Smooth muscle cell (in vitro differentiated cells): ENCODE results near the gene NDUFB6. TPM values are rescaled to one million over a fixed set of nuclear protein-coding genes. Genes with fewer than 3 reads are reported as not detected.
"Not testable (repeated sequence)": the region's sequence is repeated elsewhere in the genome, so short reads cannot be mapped to it uniquely, and the experiment has no call there.

Experiments used
- DNase-seq: peaks from one replicate; lab custom pipeline; 2025; ENCODE audit not compliant: unreplicated experiment; lab: John Stamatoyannopoulos, UW
- H2AFZ ChIP-seq: fragments of 200-600 bp; sonication (generic); 2 replicates; pipeline ENCODE4 v1.6.0; 2016; ENCODE audit warnings: antibody characterized with exemption, low read depth, mild to moderate bottlenecking
- H3F3A ChIP-seq: fragments of 200-600 bp; sonication (generic); 2 replicates; pipeline ENCODE4 v1.6.0; 2017; ENCODE audit warnings: antibody characterized with exemption, low read depth
- H3K27ac ChIP-seq: fragments of 200-600 bp; sonication (generic); 2 replicates; pipeline ENCODE4 v1.5.1; 2016; ENCODE audit warnings: low read depth, mild to moderate bottlenecking
- H3K27me3 ChIP-seq: fragments of 200-600 bp; sonication (generic); 2 replicates; pipeline ENCODE4 v1.6.1; 2016; ENCODE audit warnings: low read depth, mild to moderate bottlenecking
- H3K36me3 ChIP-seq: fragments of 200-600 bp; sonication (generic); 2 replicates; pipeline ENCODE4 v1.5.1; 2016; ENCODE audit warnings: low read depth
- H3K4me1 ChIP-seq: fragments of 200-600 bp; sonication (generic); 2 replicates; pipeline ENCODE4 v1.5.1; 2016; ENCODE audit warnings: low read depth
- H3K4me2 ChIP-seq: fragments of 200-600 bp; sonication (generic); 2 replicates; pipeline ENCODE4 v1.6.0; 2016; ENCODE audit warnings: mild to moderate bottlenecking
- H3K4me3 ChIP-seq: fragments of 200-600 bp; sonication (generic); 2 replicates; pipeline ENCODE4 v1.5.1; 2016; ENCODE audit warnings: mild to moderate bottlenecking
- H3K79me2 ChIP-seq: fragments of 200-600 bp; sonication (generic); 2 replicates; pipeline ENCODE4 v1.6.0; 2016; ENCODE audit warnings: low read depth, mild to moderate bottlenecking
- H3K9ac ChIP-seq: fragments of 200-600 bp; sonication (generic); 2 replicates; pipeline ENCODE4 v1.6.0; 2016; ENCODE audit warnings: low read depth
- H3K9me3 ChIP-seq: fragments of 200-600 bp; sonication (generic); replicated peaks from 2 replicates; pipeline ENCODE4 v1.5.1; 2016; ENCODE audit warnings: low read depth
- H4K20me1 ChIP-seq: fragments of 200-600 bp; sonication (generic); 2 replicates; pipeline ENCODE4 v1.6.0; 2016; ENCODE audit warnings: low read depth
- WGBS: methylation state at CpG from one replicate; pipeline ENCODE4 v1.1.7; 2016; ENCODE audit warnings: low lambda C conversion rate; 5-methylcytosine and 5-hydroxymethylcytosine counted together
- polyA plus RNA-seq: library from polyadenylated mRNA; unstranded; fragments of >200 nt; fragmentation: Nextera tagmentation; extraction: Ambion mirVana; gene quantifications from 2 replicates; pipeline ENCODE4 v1.2.1, GENCODE V29; 2016
- total RNA-seq: library from RNA; depleted of rRNA; stranded (reverse); fragments of >200 nt; gene quantifications from 2 replicates; pipeline ENCODE4 v1.2.3, GENCODE V29; 2014
- TF ChIP-seq, protein P1 (sequence below): fragments of 200-600 bp; sonication (generic); IDR thresholded peaks from 2 replicates; pipeline ENCODE4 v1.5.1; 2017; ENCODE audit warnings: borderline replicate concordance, mild to moderate bottlenecking, antibody characterized with exemption; ENCODE audit not compliant: insufficient read depth, poor library complexity, severe bottlenecking

The NDUFB6 gene
- total and polyA plus RNA-seq, 2 experiments from 2014 or later = 162 to 172 TPM

DNA sequence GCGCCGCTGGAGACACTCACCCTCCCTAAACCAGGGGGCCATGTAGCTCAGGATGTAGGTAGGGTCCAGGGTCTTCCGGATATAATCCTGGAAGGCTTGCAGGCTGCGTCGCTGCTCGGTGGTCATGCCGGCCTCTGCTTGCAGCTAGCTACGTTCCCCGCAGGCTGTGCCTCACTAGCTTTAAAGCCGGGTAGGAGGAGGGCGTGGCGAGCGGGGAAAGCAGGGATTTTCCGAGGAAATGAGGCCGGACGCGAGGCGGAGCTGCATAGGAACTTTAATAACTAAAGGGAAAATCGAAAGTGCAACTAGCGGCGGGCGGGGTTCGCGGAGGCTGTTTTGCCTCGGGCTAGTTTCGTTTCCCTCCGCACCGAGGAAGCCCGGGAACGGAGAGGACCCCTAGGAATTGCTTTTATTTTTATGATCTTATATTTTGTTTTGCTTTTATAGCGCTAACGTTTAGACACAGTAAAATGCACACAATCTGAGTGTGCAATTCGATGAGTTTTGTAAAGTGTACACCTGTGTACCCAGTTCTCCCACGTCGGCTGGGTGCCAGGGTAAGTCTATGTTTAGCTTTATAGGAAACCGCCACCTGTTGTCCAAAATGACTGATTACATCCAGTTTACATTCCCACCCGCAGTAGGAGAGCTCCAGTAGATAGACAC is 46.8 kb downstream of the NDUFB6 start, which contains the start of gene RIGI:
Gene RIGI, minus strand, starts transcription at position 156 of the 666 bp plus-strand sequence. Its CDS starts 30 bp downstream, at position 126.
- Histone ChIP-seq H3K9ac (peak within 1 kb of the TSS; percentile 51), H3K27me3 (no peaks in the 10 kb centered on the region)
- DNase-seq = peak; percentile 71

DNA sequence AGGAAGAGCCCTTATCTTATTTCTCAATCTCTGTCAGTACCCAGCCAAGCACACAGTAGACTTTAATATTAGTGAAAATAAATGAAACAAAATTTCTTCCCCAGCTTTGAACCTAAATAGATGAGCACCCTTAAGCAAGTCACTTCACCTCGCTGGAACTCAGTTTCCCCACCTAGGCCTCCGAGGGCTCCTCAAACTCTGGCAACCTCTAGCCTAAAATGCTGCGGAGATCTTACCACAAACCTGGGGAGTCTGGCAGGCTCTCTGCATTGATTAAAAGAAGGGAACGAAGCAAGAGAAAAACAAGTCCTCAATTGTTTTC is 47.3 kb downstream of the NDUFB6 start:
- no peaks in the 10 kb centered on the region for H3K9me3 ChIP-seq
- peak overlapping the region; percentile 83 for H2AFZ ChIP-seq
- 15% methylated on average over 4 of the region's 4 CpGs for WGBS
- H3K27ac ChIP-seq = peak overlapping the region; percentile 39
- H4K20me1 ChIP-seq = no peaks in the 10 kb centered on the region
- H3K9ac ChIP-seq = no peak overlapping the region
- no peaks in the 10 kb centered on the region for H3K27me3 ChIP-seq
- peak overlapping the region; percentile 92 for H3K4me2 ChIP-seq
- H3K4me3 ChIP-seq = peak overlapping the region; percentile 82
- H3F3A ChIP-seq = no peaks in the 10 kb centered on the region
- no peaks in the 10 kb centered on the region for H3K79me2 ChIP-seq
- H3K4me1 ChIP-seq = peaks cover 8% of the 10 kb centered on the region
- TF ChIP-seq, protein P1, sequence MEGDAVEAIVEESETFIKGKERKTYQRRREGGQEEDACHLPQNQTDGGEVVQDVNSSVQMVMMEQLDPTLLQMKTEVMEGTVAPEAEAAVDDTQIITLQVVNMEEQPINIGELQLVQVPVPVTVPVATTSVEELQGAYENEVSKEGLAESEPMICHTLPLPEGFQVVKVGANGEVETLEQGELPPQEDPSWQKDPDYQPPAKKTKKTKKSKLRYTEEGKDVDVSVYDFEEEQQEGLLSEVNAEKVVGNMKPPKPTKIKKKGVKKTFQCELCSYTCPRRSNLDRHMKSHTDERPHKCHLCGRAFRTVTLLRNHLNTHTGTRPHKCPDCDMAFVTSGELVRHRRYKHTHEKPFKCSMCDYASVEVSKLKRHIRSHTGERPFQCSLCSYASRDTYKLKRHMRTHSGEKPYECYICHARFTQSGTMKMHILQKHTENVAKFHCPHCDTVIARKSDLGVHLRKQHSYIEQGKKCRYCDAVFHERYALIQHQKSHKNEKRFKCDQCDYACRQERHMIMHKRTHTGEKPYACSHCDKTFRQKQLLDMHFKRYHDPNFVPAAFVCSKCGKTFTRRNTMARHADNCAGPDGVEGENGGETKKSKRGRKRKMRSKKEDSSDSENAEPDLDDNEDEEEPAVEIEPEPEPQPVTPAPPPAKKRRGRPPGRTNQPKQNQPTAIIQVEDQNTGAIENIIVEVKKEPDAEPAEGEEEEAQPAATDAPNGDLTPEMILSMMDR = no peak
- DNase-seq = no peak
- no peaks in the 10 kb centered on the region for H3K36me3 ChIP-seq

More for the DNA sequence above, 46.8 kb downstream of the NDUFB6 start, which contains the start of gene RIGI:
- H3K9me3 ChIP-seq = no peaks in the 10 kb centered on the region
- no peaks in the 10 kb centered on the region for H3F3A ChIP-seq
- H3K4me3 ChIP-seq = peak within 1 kb of the TSS; percentile 82
- H3K4me2 ChIP-seq = peak within 1 kb of the TSS; percentile 92
- H2AFZ ChIP-seq = peak within 1 kb of the TSS; percentile 83
- WGBS = under 1% methylated on average over 37 of the region's 37 CpGs
- H3K36me3 ChIP-seq = no peaks in the 10 kb centered on the region
- peak within 1 kb of the TSS; percentile 39 for H3K27ac ChIP-seq
- no peaks in the 10 kb centered on the region for H4K20me1 ChIP-seq
- no peaks in the 10 kb centered on the region for H3K79me2 ChIP-seq
- peaks cover 8% of the 10 kb centered on the region for H3K4me1 ChIP-seq
- TF ChIP-seq, protein P1 = peak; percentile 33

DNA sequence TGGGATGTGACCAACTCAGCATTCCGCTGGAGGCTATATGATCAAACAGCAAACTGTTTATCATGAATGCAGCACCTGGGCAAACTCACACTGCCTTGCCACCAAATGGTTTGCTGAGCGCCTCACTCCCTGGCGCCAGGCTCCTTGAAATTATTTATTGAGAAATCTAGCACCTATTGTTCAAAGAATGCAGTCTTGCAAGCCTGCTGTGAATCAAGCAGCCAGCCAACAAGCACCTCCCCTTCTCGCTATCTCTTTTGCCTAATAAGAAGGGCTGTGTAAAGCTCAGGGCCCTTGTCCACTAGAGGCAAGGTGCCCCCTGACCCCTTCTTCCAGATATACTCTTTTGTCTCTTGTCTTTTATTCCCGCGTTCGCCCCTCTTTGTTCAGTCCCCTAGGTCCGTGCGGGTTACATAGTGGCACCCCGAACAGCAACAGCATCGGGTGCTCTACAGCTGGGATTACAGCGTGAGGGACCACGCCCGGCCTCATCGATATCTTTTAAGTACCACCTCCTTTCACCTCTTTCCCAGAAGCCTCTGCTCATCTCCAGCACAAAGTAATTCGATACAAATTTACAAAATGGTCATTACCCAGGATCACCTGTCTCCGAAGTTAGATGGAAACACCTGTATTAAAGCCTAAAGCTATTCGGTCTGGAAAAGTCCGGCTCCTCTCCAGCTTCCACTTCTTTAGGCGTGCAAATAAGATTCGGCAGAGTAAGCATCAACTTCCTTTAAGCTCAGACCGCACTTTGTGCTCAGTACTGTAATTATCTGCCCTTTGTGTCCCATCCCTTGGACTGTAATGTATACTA is 47.9 kb downstream of the NDUFB6 start:
- no peak for DNase-seq
- WGBS = 85% methylated on average over 22 of the region's 22 CpGs
- Histone ChIP-seq H4K20me1 (no peaks in the 10 kb centered on the region), H3F3A (no peaks in the 10 kb centered on the region), H2AFZ (peak overlapping the region; percentile 83), H3K4me3 (peak overlapping the region; percentile 82), H3K27me3 (no peaks in the 10 kb centered on the region), H3K4me1 (peaks cover 8% of the 10 kb centered on the region), H3K9me3 (no peaks in the 10 kb centered on the region), H3K36me3 (no peaks in the 10 kb centered on the region), H3K4me2 (peak overlapping the region; percentile 92), H3K79me2 (no peaks in the 10 kb centered on the region), H3K9ac (no peak overlapping the region), H3K27ac (no peak overlapping the region)
- TF ChIP-seq, protein P1 = no peak

DNA sequence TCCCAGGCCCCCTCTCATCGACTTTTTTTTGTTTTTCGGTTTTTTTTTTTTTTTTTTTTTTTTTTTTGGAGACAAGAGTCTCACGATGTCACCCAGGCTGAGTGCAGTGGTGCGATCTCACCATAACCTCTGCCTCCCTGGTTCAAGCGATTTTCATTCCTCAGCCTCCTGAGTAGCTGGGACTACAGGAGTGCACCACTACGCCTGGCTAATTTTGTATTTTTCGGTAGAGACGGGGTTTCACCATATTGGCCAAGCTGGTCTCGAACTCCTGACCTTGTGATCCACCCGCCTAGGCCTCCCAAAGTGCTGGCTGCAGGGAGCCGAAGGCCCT is 48.4 kb downstream of the NDUFB6 start:
- not testable (repeated sequence) for H4K20me1 ChIP-seq, H3K27ac ChIP-seq, DNase-seq, H2AFZ ChIP-seq, H3K4me2 ChIP-seq, H3K4me1 ChIP-seq, H3K9ac ChIP-seq, H3K9me3 ChIP-seq, H3K4me3 ChIP-seq, H3F3A ChIP-seq, H3K36me3 ChIP-seq, H3K79me2 ChIP-seq, H3K27me3 ChIP-seq
- 98% methylated on average over 11 of the region's 11 CpGs for WGBS
